Spleen (tissue), 11 donors: ENCODE measurements around the gene WDR48. TPM values are rescaled to one million over a fixed set of nuclear protein-coding genes. Genes with fewer than 3 reads are reported as not detected.

Source experiments
- DNase-seq: peaks from one replicate; pipeline ENCODE4 v3.0.0-alpha.2; 2020
- H3K27ac ChIP-seq, 8 donors: fragments of 200-600 bp; sonication (generic) in 7 of 8; 1 replicate in 4 of 8; 2 replicates in 4 of 8; pipeline versions ENCODE4 v1.5.0 to v1.8.0; 2016 to 2021; ENCODE audit warnings: inconsistent platforms in 4 of 8, mild to moderate bottlenecking in 4 of 8, moderate library complexity in 1 of 8
- H3K27me3 ChIP-seq, 7 donors: fragments of 200-600 bp; sonication (generic) in 6 of 7; replicated peaks in 1 of 7; 1 replicate in 4 of 7; 2 replicates in 3 of 7; pipeline versions ENCODE4 v1.5.0 to v1.8.0; 2016 to 2021; ENCODE audit warnings: inconsistent platforms in 3 of 7, mild to moderate bottlenecking in 1 of 7
- H3K36me3 ChIP-seq, 6 donors: fragments of 200-600 bp; sonication (generic) in 5 of 6; 1 replicate in 4 of 6; 2 replicates in 2 of 6; pipeline versions ENCODE4 v1.5.0 to v1.8.0; 2016 to 2021; ENCODE audit warnings: inconsistent platforms in 2 of 6
- H3K4me1 ChIP-seq, 6 donors: fragments of 200-600 bp; sonication (generic) in 5 of 6; 1 replicate in 3 of 6; 2 replicates in 3 of 6; pipeline versions ENCODE4 v1.5.0 to v1.8.0; 2016 to 2021; ENCODE audit warnings: inconsistent platforms in 3 of 6
- H3K4me3 ChIP-seq, 8 donors: fragments of 200-600 bp; sonication (generic) in 7 of 8; 1 replicate in 4 of 8; 2 replicates in 4 of 8; pipeline versions ENCODE4 v1.5.0 to v1.8.0; 2016 to 2021; ENCODE audit warnings: inconsistent platforms in 4 of 8, mild to moderate bottlenecking in 4 of 8, moderate library complexity in 2 of 8
- H3K9me3 ChIP-seq, 8 donors: fragments of 200-600 bp; sonication (generic) in 7 of 8; 1 replicate in 4 of 8; 2 replicates in 4 of 8; pipeline versions ENCODE4 v1.5.0 to v1.8.0; 2016 to 2021; ENCODE audit warnings: inconsistent platforms in 4 of 8
- CTCF ChIP-seq, 11 experiments: fragments of 200-600 bp in 7 of 11; fragments of 450-650 bp in 4 of 11; sonication (generic) in 4 of 11; IDR thresholded peaks in 8 of 11; conservative IDR thresholded peaks in 3 of 11; 1 replicate in 7 of 11; 2 replicates in 4 of 11; pipeline versions ENCODE4 v1.4.0 to v1.8.0; 2016 to 2021; ENCODE audit warnings: antibody characterized with exemption in 11 of 11, inconsistent platforms in 4 of 11, mild to moderate bottlenecking in 1 of 11
- POLR2A ChIP-seq, 3 donors: fragments of 450-650 bp; IDR thresholded peaks; one replicate each; pipeline ENCODE4 v1.5.1; 2017; ENCODE audit warnings: antibody characterized with exemption in 3 of 3, mild to moderate bottlenecking in 1 of 3
- POLR2AphosphoS5 ChIP-seq, 3 donors: sonication (generic); formaldehyde crosslinking; IDR thresholded peaks; one replicate each; pipeline ENCODE4 v1.5.1; 2017; ENCODE audit warnings: antibody characterized with exemption in 3 of 3
- WGBS, 5 donors: extraction: QIAGEN DNeasy Blood & Tissue Kit in 3 of 5; methylation state at CpG; one replicate each; pipeline versions ENCODE4 v1.1.5 to v1.1.7; 2013 to 2018; 5-methylcytosine and 5-hydroxymethylcytosine counted together
- intact Hi-C: fragments of 100-400 bp; cut with DNase I; formaldehyde crosslinking; loops from one replicate; pipeline ENCODE4 v1.15.0; 2023; ENCODE audit warnings: low total_unique reads
- polyA plus RNA-seq, 3 donors: library from polyadenylated mRNA; stranded (reverse); fragments of 200-250 nt; gene quantifications; one replicate each; pipeline ENCODE4 v1.2.1, GENCODE V29; 2013
- total RNA-seq, 7 donors: library from RNA; depleted of rRNA in 3 of 7; stranded (reverse); fragments of >200 nt in 3 of 7; fragmentation: NEBNext Ultra II Directional in 4 of 7; extraction: Animal tissue kit (Norgen Biotek cat#: 25700) in 4 of 7; gene quantifications; one replicate each; pipeline versions ENCODE4 v1.1.0 to v1.2.1, GENCODE V29; 2016 to 2021
- donor health status: healthy with polysubstance abuse.
- donor health status: DM: no; HTN: no; CAD: no; lungs with moderate emphysema.
- donor health status: DM: no; HTN: no; CAD: no.
- donor health status: Bipolar disorder and iron deficiency.
- donor health status: healthy.
- donor health status: DM: no; HTN: no; CAD: no.
- donor health status: DM: yes; HTN: yes; CAD: no.

The WDR48 gene
- total and polyA plus RNA-seq, 10 donors, result 11.1 to 45.0 (median 35.3) TPM

- Histone ChIP-seq H3K36me3 (peaks cover 0 to 28% (median 0%) of the 10 kb centered on the region in 6 donors), H3K27ac (peak overlapping the region in 4 of 8 donors; percentile 90 to 94 (median 93)), H3K4me1 (peaks cover 12 to 50% (median 44%) of the 10 kb centered on the region in 6 donors), H3K4me3 (no peak overlapping the region), H3K27me3 (no peaks in the 10 kb centered on the region), H3K9me3 (no peaks in the 10 kb centered on the region)
- no peak for DNase-seq
- no peak for TF ChIP-seq POLR2A (IDR thresholded peaks at IDR 0.05)
- TF ChIP-seq CTCF (IDR thresholded peaks at IDR 0.05 in 8 of 11, conservative IDR thresholded peaks at IDR 0.05 in 3 of 11), result no peak
- WGBS, 5 donors, result 93 to 98% (median 94%) methylated on average over 5 of the region's 5 CpGs
- intact Hi-C loops, result loop anchor here (10.0 kb wide), 1 partner anchor 186 kb away; no protein-coding TSS in a partner anchor
Measured at GRCh38 chr3:39109086-39109485, 57.3 kb downstream of the WDR48 start.

DNA sequence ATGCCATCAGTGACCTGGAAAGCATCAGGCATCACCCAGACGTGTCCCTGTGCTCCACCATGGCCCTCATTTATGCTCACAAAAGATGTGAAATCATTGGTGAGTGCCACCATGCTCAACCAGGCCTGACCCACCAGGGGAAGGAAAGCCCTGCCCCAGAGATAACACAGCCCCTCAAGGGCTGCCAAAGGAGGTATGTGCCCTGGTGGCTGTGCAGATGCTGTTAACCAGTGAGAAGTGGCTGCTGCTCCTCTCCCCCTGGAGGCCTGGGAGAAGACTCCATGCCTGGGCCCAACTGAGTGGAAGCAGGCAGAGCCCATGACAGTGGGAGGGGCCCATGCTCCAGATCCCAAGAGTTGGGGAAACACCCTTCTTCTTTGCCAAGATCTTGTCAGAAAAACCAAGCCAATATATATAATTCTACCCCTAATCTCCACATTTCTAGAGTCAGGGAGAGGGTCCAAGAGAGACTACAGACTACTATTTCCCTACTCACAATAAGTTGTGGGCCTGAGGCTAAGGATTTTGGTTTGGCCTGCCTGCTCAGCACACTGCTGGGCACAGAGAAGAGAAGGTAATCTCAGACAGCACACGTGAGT, 58.3 kb downstream of the WDR48 start:
- H3K4me3 ChIP-seq, result no peak overlapping the region
- TF ChIP-seq POLR2AphosphoS5 (IDR thresholded peaks at IDR 0.05) (no peak), POLR2A (IDR thresholded peaks at IDR 0.05) (no peak), CTCF (IDR thresholded peaks at IDR 0.05 in 8 of 11, conservative IDR thresholded peaks at IDR 0.05 in 3 of 11) (no peak)
- peaks cover 9 to 40% (median 34%) of the 10 kb centered on the region in 6 donors for H3K4me1 ChIP-seq
- intact Hi-C loops, result no loop called here
- H3K9me3 ChIP-seq, result no peaks in the 10 kb centered on the region
- no peaks in the 10 kb centered on the region for H3K27me3 ChIP-seq
- H3K27ac ChIP-seq, result peak overlapping the region in 1 of 8 donors; percentile 93
- 25 to 90% (median 83%) methylated on average over 2 of the region's 2 CpGs for WGBS, 5 donors
- no peak for DNase-seq
- peaks cover 0 to 36% (median 0%) of the 10 kb centered on the region in 6 donors for H3K36me3 ChIP-seq

- WGBS, 5 donors, result 97 to 100% (median 98%) methylated on average over 3 of the region's 3 CpGs
Measured at GRCh38 chr3:39112113-39112512, 60.3 kb downstream of the WDR48 start.

More at GRCh38 chr3:39112113-39112512, 60.3 kb downstream of the WDR48 start:
- Histone ChIP-seq H3K4me3 (no peak overlapping the region), H3K9me3 (no peaks in the 10 kb centered on the region), H3K36me3 (peaks cover 0 to 46% (median 0%) of the 10 kb centered on the region in 6 donors), H3K27ac (no peak overlapping the region), H3K4me1 (peaks cover 0 to 21% (median 16%) of the 10 kb centered on the region in 6 donors), H3K27me3 (no peaks in the 10 kb centered on the region)
- no peak for DNase-seq
- intact Hi-C loops, result no loop called here
- TF ChIP-seq CTCF (IDR thresholded peaks at IDR 0.05 in 8 of 11, conservative IDR thresholded peaks at IDR 0.05 in 3 of 11) (no peak), POLR2AphosphoS5 (IDR thresholded peaks at IDR 0.05) (no peak), POLR2A (IDR thresholded peaks at IDR 0.05) (no peak)
